HepG2 (cell line): ENCODE data around the gene TIGD6.

Experiments
- CTCF ChIP-seq: sonication (generic); formaldehyde crosslinking; IDR thresholded peaks from 2 replicates; pipeline ENCODE4 v1.5.0; 2020; ENCODE audit warnings: mild to moderate bottlenecking, missing genetic modification reagents, moderate library complexity
- MAFG ChIP-seq: sonication (generic); formaldehyde crosslinking; IDR thresholded peaks from 2 replicates; pipeline ENCODE4 v1.5.1; 2020; ENCODE audit warnings: mild to moderate bottlenecking, missing genetic modification reagents
- POLR2A ChIP-seq, 2 experiments: IDR thresholded peaks; 2 replicates each; pipeline ENCODE4 v1.6.1; 2011; ENCODE audit warnings: low read depth in 2 of 2, low read length in 2 of 2, mild to moderate bottlenecking in 1 of 2, moderate library complexity in 1 of 2; ENCODE audit not compliant: insufficient read depth in 1 of 2

GRCh38 chr5:149951138-149951749 lies 49.2 kb downstream of the TIGD6 start:
- TF ChIP-seq CTCF = peak; percentile 61
- TF ChIP-seq MAFG (CRISPR knock-in tag) = no peak
- TF ChIP-seq POLR2A (IDR thresholded peaks at IDR 0.05; ENCODE audit: insufficient read depth in 1 of 2, low read depth in 2 of 2, low read length in 2 of 2) = no peak
